Activated CD4-positive, alpha-beta T cell treated with anti-CD3 and anti-CD28 coated beads, Interleukin-2, amount 10 ng/mL, durations not matched to agents 24 days and 14 days (primary cell): ENCODE results near the gene SLC27A6. TPM values are rescaled to one million over a fixed set of nuclear protein-coding genes. Genes with fewer than 3 reads are reported as not detected.
"Not testable (repeated sequence)": the region's sequence is repeated elsewhere in the genome, so short reads cannot be mapped to it uniquely, and the experiment has no call there.

Source experiments
- DNase-seq: peaks from one replicate; pipeline ENCODE4 v3.0.0; 2022
- H3K27ac Mint-ChIP-seq: one replicate; pipeline ENCODE4 v1.8.0; 2022; ENCODE audit warnings: mild to moderate bottlenecking, mixed read lengths
- H3K27me3 Mint-ChIP-seq: one replicate; pipeline ENCODE4 v1.8.0; 2022; ENCODE audit warnings: mixed read lengths
- H3K36me3 Mint-ChIP-seq: one replicate; pipeline ENCODE4 v1.8.0; 2022; ENCODE audit warnings: low read depth, mild to moderate bottlenecking, mixed read lengths
- H3K4me1 Mint-ChIP-seq: one replicate; pipeline ENCODE4 v1.8.0; 2021; ENCODE audit warnings: mixed read lengths
- H3K4me3 Mint-ChIP-seq: one replicate; pipeline ENCODE4 v1.8.0; 2022; ENCODE audit warnings: mild to moderate bottlenecking, moderate library complexity, mixed read lengths
- H3K9me3 Mint-ChIP-seq: one replicate; pipeline ENCODE4 v1.8.0; 2021; ENCODE audit warnings: mixed read lengths
- intact Hi-C: fragments of 100-400 bp; cut with micrococcal nuclease; formaldehyde crosslinking; loops from one replicate; pipeline ENCODE4 v1.15.1; 2023
- total RNA-seq: library from RNA; stranded (reverse); gene quantifications from 2 replicates; pipeline ENCODE4 v1.2.3, GENCODE V29; 2022

SLC27A6 gene
- total RNA-seq, result not detected in 2 replicates

GRCh38 chr5:128965011-128965637 is at the start of gene SLC27A6:
Gene SLC27A6, plus strand, starts transcription at chr5:128965488. Its CDS starts 650 bp downstream, at chr5:128966138.
- Mint-ChIP-seq H3K9me3 (peaks cover 3% of the 10 kb centered on the region), H3K27me3 (peaks cover 11% of the 10 kb centered on the region), H3K4me3 (no peak within 1 kb of the TSS), H3K4me1 (no peaks in the 10 kb centered on the region), H3K27ac (no peak within 1 kb of the TSS), H3K36me3 (no peaks in the 10 kb centered on the region)
- intact Hi-C loops, result no loop called here
- no peak for DNase-seq

GRCh38 chr5:128919542-128919941 is 45.7 kb upstream of the SLC27A6 start:
- Mint-ChIP-seq H3K9me3 (no peaks in the 10 kb centered on the region), H3K27ac (no peak overlapping the region), H3K27me3 (peaks cover 2% of the 10 kb centered on the region), H3K4me1 (no peaks in the 10 kb centered on the region), H3K36me3 (no peaks in the 10 kb centered on the region), H3K4me3 (no peak overlapping the region)
- no peak for DNase-seq
- intact Hi-C loops, result no loop called here

- Mint-ChIP-seq H3K4me3 (no peak overlapping the region), H3K27me3 (no peaks in the 10 kb centered on the region), H3K36me3 (no peaks in the 10 kb centered on the region), H3K27ac (no peak overlapping the region), H3K9me3 (no peaks in the 10 kb centered on the region), H3K4me1 (no peaks in the 10 kb centered on the region)
- intact Hi-C loops, result no loop called here
- DNase-seq, result no peak
Observed at GRCh38 chr5:128920345-128921215, 44.7 kb upstream of the SLC27A6 start.

GRCh38 chr5:128924299-128924698 is 41.0 kb upstream of the SLC27A6 start:
- intact Hi-C loops, result no loop called here
- Mint-ChIP-seq H3K36me3 (no peaks in the 10 kb centered on the region), H3K27ac (no peak overlapping the region), H3K4me1 (no peaks in the 10 kb centered on the region), H3K27me3 (no peaks in the 10 kb centered on the region), H3K9me3 (no peaks in the 10 kb centered on the region), H3K4me3 (no peak overlapping the region)
- DNase-seq, result no peak

- Mint-ChIP-seq H3K9me3 (no peaks in the 10 kb centered on the region), H3K4me3 (no peak overlapping the region), H3K27me3 (no peaks in the 10 kb centered on the region), H3K4me1 (no peaks in the 10 kb centered on the region), H3K36me3 (no peaks in the 10 kb centered on the region), H3K27ac (no peak overlapping the region)
- DNase-seq, result no peak
- intact Hi-C loops, result no loop called here
Observed at GRCh38 chr5:128925973-128926372, 39.3 kb upstream of the SLC27A6 start.

GRCh38 chr5:128927644-128928043 is 37.6 kb upstream of the SLC27A6 start:
- Mint-ChIP-seq H3K4me3 (no peak overlapping the region), H3K27me3 (no peaks in the 10 kb centered on the region), H3K27ac (no peak overlapping the region), H3K4me1 (no peaks in the 10 kb centered on the region), H3K36me3 (no peaks in the 10 kb centered on the region), H3K9me3 (no peaks in the 10 kb centered on the region)
- intact Hi-C loops, result no loop called here
- DNase-seq, result no peak

GRCh38 chr5:128932232-128932631 is 33.1 kb upstream of the SLC27A6 start:
- H3K27ac Mint-ChIP-seq, H3K9me3 Mint-ChIP-seq, intact Hi-C loops, H3K4me1 Mint-ChIP-seq, H3K27me3 Mint-ChIP-seq, H3K36me3 Mint-ChIP-seq, DNase-seq, H3K4me3 Mint-ChIP-seq: not testable (repeated sequence)

- H3K36me3 Mint-ChIP-seq, H3K4me1 Mint-ChIP-seq, H3K9me3 Mint-ChIP-seq, H3K27me3 Mint-ChIP-seq, H3K4me3 Mint-ChIP-seq, H3K27ac Mint-ChIP-seq, intact Hi-C loops, DNase-seq: not testable (repeated sequence)
Observed at GRCh38 chr5:128943100-128943499, 22.2 kb upstream of the SLC27A6 start.

- DNase-seq, result no peak
- H3K9me3 Mint-ChIP-seq, result peaks cover 7% of the 10 kb centered on the region
- no peak overlapping the region for H3K27ac Mint-ChIP-seq
- no peaks in the 10 kb centered on the region for H3K27me3 Mint-ChIP-seq
- H3K4me1 Mint-ChIP-seq, result no peaks in the 10 kb centered on the region
- H3K36me3 Mint-ChIP-seq, result no peaks in the 10 kb centered on the region
- H3K4me3 Mint-ChIP-seq, result no peak overlapping the region
- intact Hi-C loops, result no loop called here
Observed at GRCh38 chr5:128949847-128950546, 15.3 kb upstream of the SLC27A6 start.

- H3K36me3 Mint-ChIP-seq, H3K4me3 Mint-ChIP-seq, H3K9me3 Mint-ChIP-seq, intact Hi-C loops, H3K27me3 Mint-ChIP-seq, DNase-seq, H3K4me1 Mint-ChIP-seq, H3K27ac Mint-ChIP-seq: not testable (repeated sequence)
Observed at GRCh38 chr5:128951301-128951700, 14.0 kb upstream of the SLC27A6 start.

GRCh38 chr5:128956164-128956563 is 9.1 kb upstream of the SLC27A6 start:
- H3K4me1 Mint-ChIP-seq, result no peaks in the 10 kb centered on the region
- no peak overlapping the region for H3K4me3 Mint-ChIP-seq
- no peaks in the 10 kb centered on the region for H3K27me3 Mint-ChIP-seq
- intact Hi-C loops, result no loop called here
- no peak overlapping the region for H3K27ac Mint-ChIP-seq
- DNase-seq, result no peak
- H3K9me3 Mint-ChIP-seq, result no peaks in the 10 kb centered on the region
- H3K36me3 Mint-ChIP-seq, result no peaks in the 10 kb centered on the region

GRCh38 chr5:128962211-128962610 is 3.1 kb upstream of the SLC27A6 start:
- Mint-ChIP-seq H3K9me3 (peaks cover 3% of the 10 kb centered on the region), H3K36me3 (no peaks in the 10 kb centered on the region), H3K4me1 (no peaks in the 10 kb centered on the region), H3K27ac (no peak overlapping the region), H3K4me3 (no peak overlapping the region), H3K27me3 (peaks cover 11% of the 10 kb centered on the region)
- intact Hi-C loops, result no loop called here
- no peak for DNase-seq

- Mint-ChIP-seq H3K36me3 (no peaks in the 10 kb centered on the region), H3K27me3 (peaks cover 11% of the 10 kb centered on the region), H3K4me3 (no peak overlapping the region), H3K4me1 (no peaks in the 10 kb centered on the region), H3K9me3 (peaks cover 3% of the 10 kb centered on the region), H3K27ac (no peak overlapping the region)
- DNase-seq, result no peak
- intact Hi-C loops, result no loop called here
Observed at GRCh38 chr5:128965638-128966302, 482 bp downstream of the SLC27A6 start.

- H3K27me3 Mint-ChIP-seq, result peaks cover 11% of the 10 kb centered on the region
- no peak overlapping the region for H3K4me3 Mint-ChIP-seq
- H3K4me1 Mint-ChIP-seq, result no peaks in the 10 kb centered on the region
- DNase-seq, result no peak
- H3K36me3 Mint-ChIP-seq, result no peaks in the 10 kb centered on the region
- intact Hi-C loops, result no loop called here
- H3K27ac Mint-ChIP-seq, result no peak overlapping the region
- H3K9me3 Mint-ChIP-seq, result peaks cover 1% of the 10 kb centered on the region
Observed at GRCh38 chr5:128966375-128966774, 1.1 kb downstream of the SLC27A6 start.
